ENCODE results near the gene MED1. TPM values are rescaled to one million over a fixed set of nuclear protein-coding genes. Genes with fewer than 3 reads are reported as not detected.
A peak's percentile ranks its signal among the peaks of the same experiment; 100 is the strongest.

MED1 gene
- total and polyA plus RNA-seq, 2 of the 4 experiments (the other 2 are of a cell fraction), result 16.9 to 24.2 TPM

DNA sequence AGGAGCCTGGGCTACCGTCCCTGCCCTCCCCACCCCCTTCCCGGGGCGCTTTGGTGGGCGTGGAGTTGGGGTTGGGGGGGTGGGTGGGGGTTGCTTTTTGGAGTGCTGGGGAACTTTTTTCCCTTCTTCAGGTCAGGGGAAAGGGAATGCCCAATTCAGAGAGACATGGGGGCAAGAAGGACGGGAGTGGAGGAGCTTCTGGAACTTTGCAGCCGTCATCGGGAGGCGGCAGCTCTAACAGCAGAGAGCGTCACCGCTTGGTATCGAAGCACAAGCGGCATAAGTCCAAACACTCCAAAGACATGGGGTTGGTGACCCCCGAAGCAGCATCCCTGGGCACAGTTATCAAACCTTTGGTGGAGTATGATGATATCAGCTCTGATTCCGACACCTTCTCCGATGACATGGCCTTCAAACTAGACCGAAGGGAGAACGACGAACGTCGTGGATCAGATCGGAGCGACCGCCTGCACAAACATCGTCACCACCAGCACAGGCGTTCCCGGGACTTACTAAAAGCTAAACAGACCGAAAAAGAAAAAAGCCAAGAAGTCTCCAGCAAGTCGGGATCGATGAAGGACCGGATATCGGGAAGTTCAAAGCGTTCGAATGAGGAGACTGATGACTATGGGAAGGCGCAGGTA is 11.0 kb upstream of the MED1 start:
- Histone ChIP-seq H2BK5ac (ENCODE audit: low read depth, low read length, poor library complexity, severe bottlenecking) (peak overlapping the region; percentile 97), H3K56ac (ENCODE audit: extremely low read depth, insufficient read depth, low read length) (peak overlapping the region; percentile 92), H4K8ac (ENCODE audit: low read depth in 2 of 2, low read length in 2 of 2) (peak overlapping the region; percentile 32 to 99; a peak in 2 of 4 replicates), H3K4me3 (ENCODE audit: insufficient read depth, low read depth, low read length) (peak overlapping the region; percentile 82), H4K20me1 (ENCODE audit: insufficient read depth, low read length) (peaks cover 41% of the 10 kb centered on the region), H3K27ac (ENCODE audit: insufficient read depth, low read length) (peak overlapping the region; percentile 94), H3K4me1 (ENCODE audit: control insufficient read depth, insufficient read depth, low read length) (no peaks in the 10 kb centered on the region), H3K79me1 (ENCODE audit: low read depth in 1 of 2, low read length in 2 of 2) (peaks cover 0 to 26% of the 10 kb centered on the region in 2 experiments; a peak in 2 of 4 replicates), H3K9me3 (ENCODE audit: control insufficient read depth, insufficient read depth, low read length) (no peaks in the 10 kb centered on the region), H4K5ac (ENCODE audit: low read depth, low read length) (peak overlapping the region; percentile 16), H2BK20ac (ENCODE audit: low read depth, low read length) (no peak overlapping the region), H2BK15ac (ENCODE audit: low read depth, low read length) (no peak overlapping the region), H3K27me3 (ENCODE audit: control insufficient read depth, insufficient read depth, low read length) (no peaks in the 10 kb centered on the region), H3K4me2 (ENCODE audit: low read depth, low read length) (peak overlapping the region; percentile 88), H2AK5ac (ENCODE audit: low read depth, low read length) (peak overlapping the region; percentile 94; the same call in 1 of the 2 replicates), H4K91ac (ENCODE audit: insufficient read depth, low read depth, low read length) (peak overlapping the region; percentile 89; the same call in 1 of the 2 replicates), H3K4ac (ENCODE audit: low read depth, low read length) (peak overlapping the region; percentile 95), H3K14ac (replicated peaks; ENCODE audit: low read depth, low read length) (peak overlapping the region; percentile 74), H3K18ac (ENCODE audit: low read depth, low read length) (peak overlapping the region; percentile 10; the same call in 1 of the 2 replicates), H2AK9ac (replicated peaks; ENCODE audit: low read depth, low read length, poor library complexity) (peak overlapping the region; percentile 68), H2AFZ (replicated peaks; ENCODE audit: low read length, poor library complexity) (peak overlapping the region; percentile 99), H3K9me1 (ENCODE audit: insufficient read depth, low read length) (no peaks in the 10 kb centered on the region), H3K9ac (ENCODE audit: low read depth, low read length) (peak overlapping the region; percentile 96), H3K23ac (ENCODE audit: low read depth, low read length) (peak overlapping the region; percentile 94), H2BK120ac (ENCODE audit: low read depth, low read length) (no peak overlapping the region), H3K36me3 (ENCODE audit: control insufficient read depth, insufficient read depth, low read length) (0 out of 2 replicates have a peak, but pooled peaks cover 1% of the 10 kb centered on the region)
- dilution Hi-C loops (cut with HindIII; ENCODE audit: low sequenced_read_pairs, unreplicated experiment), result no loop called here
- ChIA-PET POLR2A (ENCODE audit: unreplicated experiment) (interaction anchor here (1.8 kb wide), 1 partner anchor 11 kb away, joined by 19 read pairs; the partner anchor contains the start of gene MED1), CTCF (interaction anchor here (1.0 kb wide), 1 partner anchor 13 kb away, joined by 6 read pairs; no protein-coding TSS in a partner anchor)
- no TSS peak for BruUV-seq (replicated peaks)
- 2% methylated on average over 14 of the region's 34 CpGs; no CpG with 5 or more reads in 1 of the 2 experiments for WGBS, 2 experiments (ENCODE audit: extremely low coverage in 2 of 2, insufficient read length in 1 of 2)
- ATAC-seq (ENCODE audit: low read depth) (peak; percentile 13), DNase-seq (peak; percentile 37)
- in situ Hi-C loops (cut with MboI; ENCODE audit: low sequenced_read_pairs), result no loop called here
- TF ChIP-seq MXI1 (IDR thresholded peaks at IDR 0.05; ENCODE audit: borderline replicate concordance, low read depth, low read length), result 0 out of 2 replicates have a peak, but pooled peaks have one; percentile 3
- TF ChIP-seq CEBPB (IDR thresholded peaks at IDR 0.05; ENCODE audit: low read depth, low read length), result no peak
- intact Hi-C loops (cut with micrococcal nuclease), result loop anchor here (1.0 to 10.0 kb wide), 3 partner anchors 11 to 187 kb away; partner anchors contain the start of gene MED1
